SK-N-SH treated with all-trans-retinoic acid at 6 μM for 48 hours (cell line): Measurements from ENCODE around the gene PLCL2.

Source experiments
- ATAC-seq: fragments of 200-7000 bp; cut with Tn5 transposase; 3 replicates; pipeline ENCODE4 v1.9.1; 2020; ENCODE audit warnings: mild to moderate bottlenecking, moderate library complexity
- BACH2 ChIP-seq: fragments of 250-450 bp; sonication (Bioruptor Pico); IDR thresholded peaks from 2 replicates; pipeline ENCODE4 v1.9.0; 2021; ENCODE audit warnings: mild to moderate bottlenecking, borderline replicate concordance
- CSDC2 ChIP-seq: fragments of 250-450 bp; sonication (Bioruptor Pico); IDR thresholded peaks from 2 replicates; pipeline ENCODE4 v1.5.0; 2020; ENCODE audit warnings: mild to moderate bottlenecking, moderate library complexity
- GLIS3 ChIP-seq: fragments of 250-450 bp; sonication (Bioruptor Pico); IDR thresholded peaks from 2 replicates; pipeline ENCODE4 v1.5.0; 2020; ENCODE audit warnings: mild to moderate bottlenecking, moderate library complexity
- ISL1 ChIP-seq: fragments of 250-450 bp; sonication (Bioruptor Pico); IDR thresholded peaks from 2 replicates; pipeline ENCODE4 v2.1.2; 2022; ENCODE audit warnings: mild to moderate bottlenecking, moderate library complexity
- SNAI2 ChIP-seq: fragments of 250-450 bp; sonication (Bioruptor Pico); IDR thresholded peaks from 2 replicates; pipeline ENCODE4 v1.5.0; 2020; ENCODE audit warnings: mild to moderate bottlenecking, moderate library complexity
- TCF4 ChIP-seq: fragments of 250-450 bp; sonication (Bioruptor Pico); IDR thresholded peaks from 2 replicates; pipeline ENCODE4 v1.8.0; 2021; ENCODE audit warnings: mild to moderate bottlenecking, moderate library complexity, borderline replicate concordance
- TOX ChIP-seq: fragments of 250-450 bp; sonication (Bioruptor Pico); IDR thresholded peaks from 2 replicates; pipeline ENCODE4 v1.8.0; 2021; ENCODE audit warnings: mild to moderate bottlenecking, moderate library complexity, borderline replicate concordance
- ZC3H10 ChIP-seq: fragments of 250-450 bp; sonication (Bioruptor Pico); IDR thresholded peaks from 2 replicates; pipeline ENCODE4 v1.5.1; 2021; ENCODE audit warnings: mild to moderate bottlenecking, moderate library complexity
- ZFP3 ChIP-seq: fragments of 250-450 bp; sonication (Bioruptor Pico); IDR thresholded peaks from 2 replicates; pipeline ENCODE4 v1.5.0; 2020; ENCODE audit warnings: mild to moderate bottlenecking, moderate library complexity
- ZFP30 ChIP-seq: fragments of 450-650 bp; formaldehyde crosslinking; IDR thresholded peaks from 2 replicates; pipeline ENCODE4 v1.5.0; 2022; ENCODE audit warnings: mild to moderate bottlenecking, moderate library complexity
- ZNF565 ChIP-seq: fragments of 450-650 bp; formaldehyde crosslinking; conservative IDR thresholded peaks from 2 replicates; pipeline ENCODE4 v1.5.0; 2020; ENCODE audit warnings: low read depth, mild to moderate bottlenecking, moderate library complexity
- TF ChIP-seq, protein P1 (sequence below): fragments of 250-450 bp; sonication (Bioruptor Pico); IDR thresholded peaks from 2 replicates; pipeline ENCODE4 v1.5.1; 2020; ENCODE audit warnings: low read depth, mild to moderate bottlenecking, moderate library complexity
- TF ChIP-seq, protein P2 (sequence below): fragments of 250-450 bp; sonication (Bioruptor Pico); IDR thresholded peaks from 2 replicates; pipeline ENCODE4 v1.5.0; 2020; ENCODE audit warnings: mild to moderate bottlenecking, moderate library complexity
- TF ChIP-seq, protein P3 (sequence below): fragments of 250-450 bp; sonication (Bioruptor Pico); IDR thresholded peaks from 2 replicates; pipeline ENCODE4 v1.8.0; 2020; ENCODE audit warnings: mild to moderate bottlenecking, moderate library complexity, borderline replicate concordance
- TF ChIP-seq, protein P4 (sequence below): fragments of 250-450 bp; sonication (Bioruptor Pico); IDR thresholded peaks from 2 replicates; pipeline ENCODE4 v1.5.1; 2021; ENCODE audit warnings: mild to moderate bottlenecking, moderate library complexity

The PLCL2 gene

DNA sequence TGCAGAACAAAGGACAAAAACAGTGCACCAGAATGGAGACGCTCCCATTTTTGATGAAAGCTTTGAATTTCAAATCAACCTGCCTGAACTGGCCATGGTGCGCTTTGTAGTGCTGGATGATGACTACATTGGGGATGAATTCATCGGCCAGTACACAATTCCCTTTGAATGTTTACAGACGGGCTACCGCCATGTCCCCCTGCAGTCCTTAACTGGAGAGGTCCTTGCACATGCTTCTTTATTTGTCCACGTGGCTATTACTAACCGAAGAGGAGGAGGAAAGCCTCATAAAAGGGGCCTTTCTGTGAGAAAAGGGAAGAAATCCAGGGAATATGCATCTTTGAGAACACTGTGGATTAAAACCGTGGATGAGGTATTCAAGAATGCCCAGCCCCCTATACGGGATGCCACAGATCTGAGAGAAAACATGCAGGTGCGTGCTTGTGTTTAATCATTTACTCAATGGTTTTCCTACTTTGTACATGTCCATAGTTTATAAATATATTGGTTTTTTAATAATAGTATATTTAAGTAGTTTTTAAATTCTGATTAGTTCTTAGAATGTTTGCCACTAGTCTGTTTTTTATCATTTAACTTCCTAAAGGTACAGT is 127.1 kb downstream of the PLCL2 start (continued):
- TF ChIP-seq, protein P1, sequence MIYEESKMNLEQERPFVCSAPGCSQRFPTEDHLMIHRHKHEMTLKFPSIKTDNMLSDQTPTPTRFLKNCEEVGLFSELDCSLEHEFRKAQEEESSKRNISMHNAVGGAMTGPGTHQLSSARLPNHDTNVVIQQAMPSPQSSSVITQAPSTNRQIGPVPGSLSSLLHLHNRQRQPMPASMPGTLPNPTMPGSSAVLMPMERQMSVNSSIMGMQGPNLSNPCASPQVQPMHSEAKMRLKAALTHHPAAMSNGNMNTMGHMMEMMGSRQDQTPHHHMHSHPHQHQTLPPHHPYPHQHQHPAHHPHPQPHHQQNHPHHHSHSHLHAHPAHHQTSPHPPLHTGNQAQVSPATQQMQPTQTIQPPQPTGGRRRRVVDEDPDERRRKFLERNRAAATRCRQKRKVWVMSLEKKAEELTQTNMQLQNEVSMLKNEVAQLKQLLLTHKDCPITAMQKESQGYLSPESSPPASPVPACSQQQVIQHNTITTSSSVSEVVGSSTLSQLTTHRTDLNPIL (CRISPR knock-in tag), result no peak
- no peak for TF ChIP-seq TCF4 (CRISPR knock-in tag)
- no peak for TF ChIP-seq ISL1 (CRISPR knock-in tag)
- TF ChIP-seq GLIS3 (CRISPR knock-in tag), result no peak

DNA sequence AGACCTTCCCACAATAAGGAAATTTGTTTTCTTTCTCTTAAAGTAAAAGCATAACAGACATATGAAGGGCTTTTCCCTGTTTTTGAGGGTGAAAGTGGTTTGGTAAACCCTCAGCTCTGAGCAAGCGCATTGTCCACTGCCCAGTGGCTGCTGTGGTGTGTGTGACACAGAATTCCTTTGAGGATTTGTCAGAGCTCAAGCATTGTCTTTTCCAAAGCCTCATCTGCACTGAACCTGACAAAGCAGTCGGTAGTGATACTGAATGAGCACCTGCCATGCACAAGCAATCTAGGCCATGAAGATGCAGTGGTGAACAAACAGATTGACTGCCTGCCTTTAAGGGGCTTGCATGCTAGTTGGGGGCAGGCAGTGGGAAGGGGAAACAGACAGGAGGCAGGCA is 128.3 kb downstream of the PLCL2 start:
- ATAC-seq, result no peak
- TF ChIP-seq, protein P2, sequence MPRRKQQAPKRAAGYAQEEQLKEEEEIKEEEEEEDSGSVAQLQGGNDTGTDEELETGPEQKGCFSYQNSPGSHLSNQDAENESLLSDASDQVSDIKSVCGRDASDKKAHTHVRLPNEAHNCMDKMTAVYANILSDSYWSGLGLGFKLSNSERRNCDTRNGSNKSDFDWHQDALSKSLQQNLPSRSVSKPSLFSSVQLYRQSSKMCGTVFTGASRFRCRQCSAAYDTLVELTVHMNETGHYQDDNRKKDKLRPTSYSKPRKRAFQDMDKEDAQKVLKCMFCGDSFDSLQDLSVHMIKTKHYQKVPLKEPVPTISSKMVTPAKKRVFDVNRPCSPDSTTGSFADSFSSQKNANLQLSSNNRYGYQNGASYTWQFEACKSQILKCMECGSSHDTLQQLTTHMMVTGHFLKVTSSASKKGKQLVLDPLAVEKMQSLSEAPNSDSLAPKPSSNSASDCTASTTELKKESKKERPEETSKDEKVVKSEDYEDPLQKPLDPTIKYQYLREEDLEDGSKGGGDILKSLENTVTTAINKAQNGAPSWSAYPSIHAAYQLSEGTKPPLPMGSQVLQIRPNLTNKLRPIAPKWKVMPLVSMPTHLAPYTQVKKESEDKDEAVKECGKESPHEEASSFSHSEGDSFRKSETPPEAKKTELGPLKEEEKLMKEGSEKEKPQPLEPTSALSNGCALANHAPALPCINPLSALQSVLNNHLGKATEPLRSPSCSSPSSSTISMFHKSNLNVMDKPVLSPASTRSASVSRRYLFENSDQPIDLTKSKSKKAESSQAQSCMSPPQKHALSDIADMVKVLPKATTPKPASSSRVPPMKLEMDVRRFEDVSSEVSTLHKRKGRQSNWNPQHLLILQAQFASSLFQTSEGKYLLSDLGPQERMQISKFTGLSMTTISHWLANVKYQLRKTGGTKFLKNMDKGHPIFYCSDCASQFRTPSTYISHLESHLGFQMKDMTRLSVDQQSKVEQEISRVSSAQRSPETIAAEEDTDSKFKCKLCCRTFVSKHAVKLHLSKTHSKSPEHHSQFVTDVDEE (CRISPR knock-in tag), result no peak
- TF ChIP-seq TCF4 (CRISPR knock-in tag) (no peak), ZNF565 (no peak)
- TF ChIP-seq, all 23 proteins: peak for 0

DNA sequence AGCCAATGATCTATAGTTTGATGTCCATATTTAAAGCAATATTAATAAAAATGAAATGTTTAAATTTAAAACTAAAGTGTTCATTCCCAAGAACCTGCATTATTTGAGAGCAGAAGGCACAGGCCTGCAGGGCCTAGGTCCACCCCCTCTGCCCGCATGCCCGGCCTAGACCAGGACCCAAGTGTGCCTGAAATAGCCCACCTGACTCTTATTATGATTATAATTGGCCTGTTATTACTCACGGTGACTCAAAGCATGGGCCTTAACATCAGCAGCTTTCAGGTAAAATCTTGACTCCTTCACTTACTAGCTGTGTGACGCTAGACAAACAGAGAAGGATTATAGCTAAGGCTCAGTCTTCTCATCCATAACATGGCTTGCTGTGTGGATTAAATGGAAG is 128.8 kb downstream of the PLCL2 start:
- TF ChIP-seq CSDC2 (CRISPR knock-in tag) (no peak), TOX (CRISPR knock-in tag) (no peak), ZFP30 (CRISPR knock-in tag) (no peak)
- no peak for ATAC-seq

DNA sequence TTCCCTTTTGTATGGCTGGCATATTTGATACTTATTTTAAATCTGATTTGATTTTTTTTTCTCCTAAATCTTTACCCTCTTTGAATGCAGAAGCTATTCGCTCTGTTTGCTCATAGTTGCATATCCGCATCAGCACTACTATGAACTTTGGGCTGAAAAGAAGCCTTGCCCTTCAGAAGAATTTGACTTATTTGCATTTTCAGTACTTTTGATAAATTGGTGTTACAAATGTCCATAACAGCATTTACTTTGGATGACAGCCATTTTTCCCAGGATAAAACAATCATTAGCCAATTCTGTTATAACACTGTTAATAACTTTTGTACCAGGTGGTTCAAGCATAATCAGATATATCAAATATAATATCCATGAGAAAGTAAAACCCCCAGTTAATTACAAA is 129.5 kb downstream of the PLCL2 start:
- ATAC-seq, result no peak
- no peak for TF ChIP-seq GLIS3 (CRISPR knock-in tag)
- TF ChIP-seq, protein P3, sequence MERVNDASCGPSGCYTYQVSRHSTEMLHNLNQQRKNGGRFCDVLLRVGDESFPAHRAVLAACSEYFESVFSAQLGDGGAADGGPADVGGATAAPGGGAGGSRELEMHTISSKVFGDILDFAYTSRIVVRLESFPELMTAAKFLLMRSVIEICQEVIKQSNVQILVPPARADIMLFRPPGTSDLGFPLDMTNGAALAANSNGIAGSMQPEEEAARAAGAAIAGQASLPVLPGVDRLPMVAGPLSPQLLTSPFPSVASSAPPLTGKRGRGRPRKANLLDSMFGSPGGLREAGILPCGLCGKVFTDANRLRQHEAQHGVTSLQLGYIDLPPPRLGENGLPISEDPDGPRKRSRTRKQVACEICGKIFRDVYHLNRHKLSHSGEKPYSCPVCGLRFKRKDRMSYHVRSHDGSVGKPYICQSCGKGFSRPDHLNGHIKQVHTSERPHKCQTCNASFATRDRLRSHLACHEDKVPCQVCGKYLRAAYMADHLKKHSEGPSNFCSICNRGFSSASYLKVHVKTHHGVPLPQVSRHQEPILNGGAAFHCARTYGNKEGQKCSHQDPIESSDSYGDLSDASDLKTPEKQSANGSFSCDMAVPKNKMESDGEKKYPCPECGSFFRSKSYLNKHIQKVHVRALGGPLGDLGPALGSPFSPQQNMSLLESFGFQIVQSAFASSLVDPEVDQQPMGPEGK (CRISPR knock-in tag), result no peak
- TF ChIP-seq ZC3H10, result no peak
- no peak for TF ChIP-seq SNAI2 (CRISPR knock-in tag)
- TF ChIP-seq, protein P2 (CRISPR knock-in tag), result no peak
- TF ChIP-seq BACH2, result no peak
- no peak for TF ChIP-seq ZFP3 (CRISPR knock-in tag)
- TF ChIP-seq, protein P4, sequence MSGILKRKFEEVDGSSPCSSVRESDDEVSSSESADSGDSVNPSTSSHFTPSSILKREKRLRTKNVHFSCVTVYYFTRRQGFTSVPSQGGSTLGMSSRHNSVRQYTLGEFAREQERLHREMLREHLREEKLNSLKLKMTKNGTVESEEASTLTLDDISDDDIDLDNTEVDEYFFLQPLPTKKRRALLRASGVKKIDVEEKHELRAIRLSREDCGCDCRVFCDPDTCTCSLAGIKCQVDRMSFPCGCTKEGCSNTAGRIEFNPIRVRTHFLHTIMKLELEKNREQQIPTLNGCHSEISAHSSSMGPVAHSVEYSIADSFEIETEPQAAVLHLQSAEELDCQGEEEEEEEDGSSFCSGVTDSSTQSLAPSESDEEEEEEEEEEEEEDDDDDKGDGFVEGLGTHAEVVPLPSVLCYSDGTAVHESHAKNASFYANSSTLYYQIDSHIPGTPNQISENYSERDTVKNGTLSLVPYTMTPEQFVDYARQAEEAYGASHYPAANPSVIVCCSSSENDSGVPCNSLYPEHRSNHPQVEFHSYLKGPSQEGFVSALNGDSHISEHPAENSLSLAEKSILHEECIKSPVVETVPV (CRISPR knock-in tag), result no peak
- TF ChIP-seq, protein P1 (CRISPR knock-in tag), result no peak
